Measurements from ENCODE around the gene NME8. TPM values are rescaled to one million over a fixed set of nuclear protein-coding genes. Genes with fewer than 3 reads are reported as not detected.
"Not testable (repeated sequence)": the region's sequence is repeated elsewhere in the genome, so short reads cannot be mapped to it uniquely, and the experiment has no call there.

Gene NME8
- total RNA-seq, 1 experiment from 2014 or later = not detected

- TF ChIP-seq TCF7L2 (IDR thresholded peaks at IDR 0.05; ENCODE audit: borderline replicate concordance, extremely low read depth, insufficient read depth, insufficient read length) (no peak), ZNF274 (IDR thresholded peaks at IDR 0.05; ENCODE audit: low read depth, low read length) (no peak), POLR2AphosphoS5 (IDR thresholded peaks at IDR 0.05; ENCODE audit: low read depth, low read length) (no peak)
These were observed 42.2 kb upstream of the NME8 start (continued) for GRCh38 chr7:37806152-37806551.

- H3K36me3 ChIP-seq (ENCODE audit: control insufficient read depth in 1 of 2, insufficient read depth in 2 of 2, low read length in 2 of 2); CTCF ChIA-PET; H4K20me1 ChIP-seq (ENCODE audit: insufficient read depth); DNase-seq (ENCODE audit: low read depth, low spot score); H3K79me2 ChIP-seq (ENCODE audit: insufficient read depth, low read length); ATAC-seq; H3K27ac ChIP-seq (ENCODE audit: low read depth, low read length); POLR2A ChIA-PET; H3K27me3 ChIP-seq (ENCODE audit: insufficient read depth, low read length); H3K4me2 ChIP-seq (ENCODE audit: low read length); H3K9ac ChIP-seq (ENCODE audit: low read length); H3K9me3 ChIP-seq (ENCODE audit: control insufficient read depth in 1 of 2, insufficient read depth in 1 of 2, low read depth in 1 of 2, low read length in 2 of 2); H3K9me2 ChIP-seq (ENCODE audit: insufficient read depth); H2AFZ ChIP-seq (ENCODE audit: low read depth, low read length, poor library complexity, severe bottlenecking); intact Hi-C loops (cut with micrococcal nuclease); RAD21 ChIA-PET (ENCODE audit: low non-redundant PET in 1 of 2, low total read pairs in 2 of 2, uncharacterized antibody in 2 of 2, unreplicated experiment in 2 of 2); H3K4me1 ChIP-seq (ENCODE audit: control insufficient read depth in 1 of 2, insufficient read depth in 2 of 2, low read length in 2 of 2); BruUV-seq (replicated peaks); H3K4me3 ChIP-seq (replicated peaks in 1 of 2; ENCODE audit: low read depth in 1 of 2, low read length in 2 of 2): not testable (repeated sequence)
These were observed 36.2 kb upstream of the NME8 start for GRCh38 chr7:37812161-37812580.

GRCh38 chr7:37815671-37816371 is 32.6 kb upstream of the NME8 start:
- no peak overlapping the region for H3K4me2 ChIP-seq (ENCODE audit: low read length)
- BruUV-seq (replicated peaks) = no TSS peak
- H3K4me1 ChIP-seq (ENCODE audit: control insufficient read depth in 1 of 2, insufficient read depth in 2 of 2, low read length in 2 of 2) = no peaks in the 10 kb centered on the region
- intact Hi-C loops (cut with micrococcal nuclease) = no loop called here
- H3K79me2 ChIP-seq (ENCODE audit: insufficient read depth, low read length) = no peaks in the 10 kb centered on the region
- H3K9me2 ChIP-seq (ENCODE audit: insufficient read depth) = no peaks in the 10 kb centered on the region
- H3K4me3 ChIP-seq (replicated peaks in 1 of 2; ENCODE audit: low read depth in 1 of 2, low read length in 2 of 2) = no peak overlapping the region
- H4K20me1 ChIP-seq (ENCODE audit: insufficient read depth) = no peaks in the 10 kb centered on the region
- POLR2A ChIA-PET = no interaction called here
- H3K9ac ChIP-seq (ENCODE audit: low read length) = no peak overlapping the region
- RAD21 ChIA-PET (ENCODE audit: low non-redundant PET in 1 of 2, low total read pairs in 2 of 2, uncharacterized antibody in 2 of 2, unreplicated experiment in 2 of 2) = no interaction called here
- no peaks in the 10 kb centered on the region; a peak in 1 of 4 replicates for H3K9me3 ChIP-seq (ENCODE audit: control insufficient read depth in 1 of 2, insufficient read depth in 1 of 2, low read depth in 1 of 2, low read length in 2 of 2)
- 0 out of 2 replicates have a peak, but pooled peaks cover 7% of the 10 kb centered on the region for H3K27me3 ChIP-seq (ENCODE audit: insufficient read depth, low read length)
- H3K27ac ChIP-seq (ENCODE audit: low read depth, low read length) = no peak overlapping the region
- no peak overlapping the region for H2AFZ ChIP-seq (ENCODE audit: low read depth, low read length, poor library complexity, severe bottlenecking)
- no peaks in the 10 kb centered on the region for H3K36me3 ChIP-seq (ENCODE audit: control insufficient read depth in 1 of 2, insufficient read depth in 2 of 2, low read length in 2 of 2)
- TF ChIP-seq CBX3 (IDR thresholded peaks at IDR 0.05; ENCODE audit: low read depth) (no peak), FOSL1 (IDR thresholded peaks at IDR 0.05; ENCODE audit: low read depth) (no peak), JUND (IDR thresholded peaks at IDR 0.05) (no peak), MAX (IDR thresholded peaks at IDR 0.05) (no peak), EGR1 (IDR thresholded peaks at IDR 0.05; ENCODE audit: low read depth) (no peak), EZH2phosphoT487 (IDR thresholded peaks at IDR 0.05; ENCODE audit: borderline replicate concordance) (no peak), SRF (IDR thresholded peaks at IDR 0.05; ENCODE audit: low read depth) (no peak), SP1 (IDR thresholded peaks at IDR 0.05; ENCODE audit: low read depth) (no peak)
- TF ChIP-seq, protein P1, sequence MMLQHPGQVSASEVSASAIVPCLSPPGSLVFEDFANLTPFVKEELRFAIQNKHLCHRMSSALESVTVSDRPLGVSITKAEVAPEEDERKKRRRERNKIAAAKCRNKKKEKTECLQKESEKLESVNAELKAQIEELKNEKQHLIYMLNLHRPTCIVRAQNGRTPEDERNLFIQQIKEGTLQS (IDR thresholded peaks at IDR 0.05) = no peak
- TF ChIP-seq, protein P2, sequence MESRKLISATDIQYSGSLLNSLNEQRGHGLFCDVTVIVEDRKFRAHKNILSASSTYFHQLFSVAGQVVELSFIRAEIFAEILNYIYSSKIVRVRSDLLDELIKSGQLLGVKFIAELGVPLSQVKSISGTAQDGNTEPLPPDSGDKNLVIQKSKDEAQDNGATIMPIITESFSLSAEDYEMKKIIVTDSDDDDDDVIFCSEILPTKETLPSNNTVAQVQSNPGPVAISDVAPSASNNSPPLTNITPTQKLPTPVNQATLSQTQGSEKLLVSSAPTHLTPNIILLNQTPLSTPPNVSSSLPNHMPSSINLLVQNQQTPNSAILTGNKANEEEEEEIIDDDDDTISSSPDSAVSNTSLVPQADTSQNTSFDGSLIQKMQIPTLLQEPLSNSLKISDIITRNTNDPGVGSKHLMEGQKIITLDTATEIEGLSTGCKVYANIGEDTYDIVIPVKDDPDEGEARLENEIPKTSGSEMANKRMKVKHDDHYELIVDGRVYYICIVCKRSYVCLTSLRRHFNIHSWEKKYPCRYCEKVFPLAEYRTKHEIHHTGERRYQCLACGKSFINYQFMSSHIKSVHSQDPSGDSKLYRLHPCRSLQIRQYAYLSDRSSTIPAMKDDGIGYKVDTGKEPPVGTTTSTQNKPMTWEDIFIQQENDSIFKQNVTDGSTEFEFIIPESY (IDR thresholded peaks at IDR 0.05; ENCODE audit: extremely low read depth, insufficient replicate concordance, low read length) = no peak
- ATAC-seq (no peak), DNase-seq (ENCODE audit: low read depth, low spot score) (no peak)
- CTCF ChIA-PET = no interaction called here
